Esophagus muscularis mucosa (tissue), 4 donors: Measurements from ENCODE around the gene MADD. TPM values are rescaled to one million over a fixed set of nuclear protein-coding genes. Genes with fewer than 3 reads are reported as not detected.

Experiments used
- DNase-seq: peaks from one replicate; pipeline ENCODE4 v3.0.0-alpha.2; 2017; ENCODE audit errors: extremely low spot score
- H3K27ac ChIP-seq, 4 donors: fragments of 200-600 bp; sonication (generic); replicated peaks in 1 of 4; 1 replicate in 3 of 4; 2 replicates in 1 of 4; pipeline ENCODE4 v1.5.1; 2016 to 2019; ENCODE audit warnings: mild to moderate bottlenecking in 1 of 4
- H3K27me3 ChIP-seq, 4 donors: fragments of 200-600 bp; sonication (generic); one replicate each; pipeline versions ENCODE4 v1.5.1 to v1.6.0; 2016 to 2019
- H3K36me3 ChIP-seq, 4 donors: fragments of 200-600 bp; sonication (generic); one replicate each; pipeline ENCODE4 v1.5.1; 2016 to 2019
- H3K4me1 ChIP-seq, 4 donors: fragments of 200-600 bp; sonication (generic); one replicate each; pipeline ENCODE4 v1.5.1; 2016 to 2019
- H3K4me3 ChIP-seq, 4 donors: fragments of 200-600 bp; sonication (generic); 1 replicate in 2 of 4; 2 replicates in 2 of 4; pipeline ENCODE4 v1.5.1; 2016 to 2019; ENCODE audit warnings: mild to moderate bottlenecking in 4 of 4, moderate library complexity in 1 of 4
- H3K9me3 ChIP-seq, 4 donors: fragments of 200-600 bp; sonication (generic); 1 replicate in 3 of 4; 2 replicates in 1 of 4; pipeline ENCODE4 v1.5.1; 2016 to 2019
- EP300 ChIP-seq: sonication (generic); formaldehyde crosslinking; IDR thresholded peaks from one replicate; pipeline ENCODE4 v1.6.1; 2017; ENCODE audit warnings: antibody characterized with exemption
- POLR2A ChIP-seq: fragments of 450-650 bp; IDR thresholded peaks from one replicate; pipeline ENCODE4 v1.6.1; 2017; ENCODE audit warnings: antibody characterized with exemption, moderate library complexity, mild to moderate bottlenecking, low read depth
- POLR2AphosphoS5 ChIP-seq, 2 donors: sonication (generic); formaldehyde crosslinking; IDR thresholded peaks; one replicate each; pipeline ENCODE4 v1.6.1; 2017; ENCODE audit warnings: antibody characterized with exemption in 2 of 2
- WGBS: methylation state at CpG from one replicate; pipeline ENCODE4 v1.1.5; 2018; 5-methylcytosine and 5-hydroxymethylcytosine counted together
- intact Hi-C: fragments of 100-400 bp; cut with DNase I; formaldehyde crosslinking; loops from one replicate; pipeline ENCODE4 v1.15.1; 2023
- total RNA-seq, 4 donors: library from RNA; depleted of rRNA; stranded (reverse); fragments of >200 nt; gene quantifications; one replicate each; pipeline versions ENCODE4 v1.1.0 to v1.2.1, GENCODE V29; 2016
- TF ChIP-seq, protein P1 (sequence below), 3 experiments: fragments of 200-600 bp in 2 of 3; fragments of 450-650 bp in 1 of 3; sonication (generic) in 2 of 3; IDR thresholded peaks; one replicate each; pipeline ENCODE4 v1.5.1; 2017 to 2019; ENCODE audit warnings: antibody characterized with exemption in 3 of 3, mild to moderate bottlenecking in 2 of 3, moderate library complexity in 1 of 3

The MADD gene
- total RNA-seq, 4 donors from 2014 or later, result 27.8 to 35.4 (median 32.7) TPM

GRCh38 chr11:47357985-47358730 lies 88.2 kb downstream of the MADD start:
- Histone ChIP-seq H3K36me3 (no peaks in the 10 kb centered on the region), H3K4me3 (no peak overlapping the region), H3K4me1 (peaks cover 7 to 22% (median 21%) of the 10 kb centered on the region in 4 donors), H3K27me3 (no peaks in the 10 kb centered on the region), H3K27ac (no peak overlapping the region), H3K9me3 (no peaks in the 10 kb centered on the region)
- DNase-seq, result no peak
- WGBS, result 82% methylated on average over 6 of the region's 6 CpGs
- TF ChIP-seq POLR2AphosphoS5 (IDR thresholded peaks at IDR 0.05), result no peak
- TF ChIP-seq, protein P1, sequence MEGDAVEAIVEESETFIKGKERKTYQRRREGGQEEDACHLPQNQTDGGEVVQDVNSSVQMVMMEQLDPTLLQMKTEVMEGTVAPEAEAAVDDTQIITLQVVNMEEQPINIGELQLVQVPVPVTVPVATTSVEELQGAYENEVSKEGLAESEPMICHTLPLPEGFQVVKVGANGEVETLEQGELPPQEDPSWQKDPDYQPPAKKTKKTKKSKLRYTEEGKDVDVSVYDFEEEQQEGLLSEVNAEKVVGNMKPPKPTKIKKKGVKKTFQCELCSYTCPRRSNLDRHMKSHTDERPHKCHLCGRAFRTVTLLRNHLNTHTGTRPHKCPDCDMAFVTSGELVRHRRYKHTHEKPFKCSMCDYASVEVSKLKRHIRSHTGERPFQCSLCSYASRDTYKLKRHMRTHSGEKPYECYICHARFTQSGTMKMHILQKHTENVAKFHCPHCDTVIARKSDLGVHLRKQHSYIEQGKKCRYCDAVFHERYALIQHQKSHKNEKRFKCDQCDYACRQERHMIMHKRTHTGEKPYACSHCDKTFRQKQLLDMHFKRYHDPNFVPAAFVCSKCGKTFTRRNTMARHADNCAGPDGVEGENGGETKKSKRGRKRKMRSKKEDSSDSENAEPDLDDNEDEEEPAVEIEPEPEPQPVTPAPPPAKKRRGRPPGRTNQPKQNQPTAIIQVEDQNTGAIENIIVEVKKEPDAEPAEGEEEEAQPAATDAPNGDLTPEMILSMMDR (IDR thresholded peaks at IDR 0.05), result no peak
- no peak for TF ChIP-seq POLR2A
- TF ChIP-seq EP300, result no peak
- intact Hi-C loops, result loop anchor here (5.0 to 10.0 kb wide), 3 partner anchors 83 to 473 kb away; partner anchors contain the start of genes ARFGAP2 and MADD

DNA sequence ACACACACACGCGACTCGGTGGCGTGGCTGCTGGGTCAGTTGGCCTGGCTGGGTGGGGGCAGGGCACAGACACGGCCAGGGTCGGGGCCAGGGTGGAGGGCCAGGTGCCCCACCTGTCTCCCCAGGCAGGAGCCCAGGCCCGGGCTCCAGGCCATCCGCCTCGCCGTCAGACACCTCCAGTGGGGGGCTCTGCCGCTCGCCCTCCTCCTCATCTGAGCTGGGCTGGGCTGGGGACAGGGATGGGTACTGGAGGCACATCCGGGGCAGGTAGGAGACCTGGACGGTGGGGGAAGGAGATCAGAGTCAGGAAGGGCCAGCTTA lies 88.8 kb downstream of the MADD start:
- H3K36me3 ChIP-seq, result no peaks in the 10 kb centered on the region
- no peaks in the 10 kb centered on the region for H3K9me3 ChIP-seq
- H3K4me3 ChIP-seq, result no peak overlapping the region
- TF ChIP-seq, protein P1 (IDR thresholded peaks at IDR 0.05), result no peak
- no peak for TF ChIP-seq POLR2A
- no peak for TF ChIP-seq POLR2AphosphoS5 (IDR thresholded peaks at IDR 0.05)
- TF ChIP-seq EP300, result no peak
- WGBS, result 81% methylated on average over 14 of the region's 14 CpGs
- no peak overlapping the region for H3K27ac ChIP-seq
- peaks cover 7 to 22% (median 21%) of the 10 kb centered on the region in 4 donors for H3K4me1 ChIP-seq
- intact Hi-C loops, result loop anchor here (5.0 to 10.0 kb wide), 3 partner anchors 84 to 474 kb away; partner anchors contain the start of genes ARFGAP2 and MADD
- no peaks in the 10 kb centered on the region for H3K27me3 ChIP-seq
- no peak for DNase-seq

GRCh38 chr11:47359162-47359561 lies 89.2 kb downstream of the MADD start:
- WGBS, result 84% methylated on average over 7 of the region's 7 CpGs
- intact Hi-C loops, result loop anchor here (5.0 to 10.0 kb wide), 3 partner anchors 84 to 474 kb away; partner anchors contain the start of genes ARFGAP2 and MADD
- no peaks in the 10 kb centered on the region for H3K36me3 ChIP-seq
- TF ChIP-seq POLR2AphosphoS5 (IDR thresholded peaks at IDR 0.05) (no peak), POLR2A (no peak), EP300 (no peak)
- TF ChIP-seq, protein P1 (IDR thresholded peaks at IDR 0.05), result no peak
- no peak for DNase-seq
- H3K4me3 ChIP-seq, result no peak overlapping the region
- H3K27me3 ChIP-seq, result no peaks in the 10 kb centered on the region
- peaks cover 7 to 22% (median 21%) of the 10 kb centered on the region in 4 donors for H3K4me1 ChIP-seq
- no peak overlapping the region for H3K27ac ChIP-seq
- no peaks in the 10 kb centered on the region for H3K9me3 ChIP-seq

- H3K4me3 ChIP-seq, result no peak overlapping the region
- H3K36me3 ChIP-seq, result no peaks in the 10 kb centered on the region
- no peaks in the 10 kb centered on the region for H3K9me3 ChIP-seq
- intact Hi-C loops, result loop anchor here (5.0 to 10.0 kb wide), 3 partner anchors 85 to 475 kb away; partner anchors contain the start of genes ARFGAP2 and MADD
- H3K27ac ChIP-seq, result no peak overlapping the region
- no peak for DNase-seq
- H3K4me1 ChIP-seq, result peaks cover 5 to 20% (median 18%) of the 10 kb centered on the region in 4 donors
- H3K27me3 ChIP-seq, result no peaks in the 10 kb centered on the region
- 68% methylated on average over 10 of the region's 17 CpGs for WGBS
- TF ChIP-seq POLR2AphosphoS5 (IDR thresholded peaks at IDR 0.05), result no peak
- TF ChIP-seq POLR2A, result no peak
- TF ChIP-seq, protein P1 (IDR thresholded peaks at IDR 0.05), result no peak
- TF ChIP-seq EP300, result no peak
Measured at GRCh38 chr11:47359586-47359985, 89.7 kb downstream of the MADD start.
